GM12891 (cell line): Measurements from ENCODE around the gene SMIM17.

ENCODE experiments used
- DNase-seq: peaks from one replicate; pipeline ENCODE4 v3.0.0; 2011; ENCODE audit warnings: low spot score; ENCODE audit not compliant: insufficient read length
- FAIRE-seq: peaks from 2 replicates; lab custom pipeline; 2011; peaks lifted over from hg19 to GRCh38; lab: Jason Lieb, UNC
- PAX5 ChIP-seq: IDR thresholded peaks from 2 replicates; pipeline ENCODE4 v1.6.1; 2011; ENCODE audit warnings: low read length, moderate library complexity, mild to moderate bottlenecking; ENCODE audit not compliant: insufficient read depth, severe bottlenecking
- POLR2A ChIP-seq: IDR thresholded peaks from 2 replicates; pipeline ENCODE4 v1.6.1; 2011; ENCODE audit warnings: low read depth, low read length, control low read depth
- POLR2AphosphoS5 ChIP-seq: IDR thresholded peaks from 2 replicates; pipeline ENCODE4 v1.6.1; 2011; ENCODE audit warnings: low read depth, low read length, control low read depth
- POU2F2 ChIP-seq: IDR thresholded peaks from 2 replicates; pipeline ENCODE4 v1.6.1; 2011; ENCODE audit warnings: low read depth, mild to moderate bottlenecking, control low read depth, low read length, moderate library complexity
- SPI1 ChIP-seq: IDR thresholded peaks from 2 replicates; pipeline ENCODE4 v1.6.1; 2011; ENCODE audit warnings: low read depth, low read length, control low read depth
- TAF1 ChIP-seq: IDR thresholded peaks from 2 replicates; pipeline ENCODE4 v1.6.1; 2011; ENCODE audit warnings: low read depth, low read length, control low read depth

SMIM17 gene

GRCh38 chr19:56643460-56643955 is 549 bp downstream of the SMIM17 start:
- FAIRE-seq (no peak), DNase-seq (no peak)
- TF ChIP-seq POLR2AphosphoS5 (no peak), SPI1 (no peak), POU2F2 (no peak), TAF1 (no peak), PAX5 (no peak), POLR2A (no peak)

GRCh38 chr19:56654151-56654550 is 11.2 kb downstream of the SMIM17 start:
- FAIRE-seq: no peak
- DNase-seq: no peak
- TF ChIP-seq POLR2AphosphoS5 (no peak), SPI1 (no peak), POU2F2 (no peak), PAX5 (no peak), TAF1 (no peak), POLR2A (no peak)

- no peak for FAIRE-seq
- no peak for DNase-seq
- TF ChIP-seq TAF1 (no peak), SPI1 (no peak), POLR2A (no peak), PAX5 (no peak), POU2F2 (no peak), POLR2AphosphoS5 (no peak)
Measured at GRCh38 chr19:56660381-56661107, 17.6 kb downstream of the SMIM17 start.

GRCh38 chr19:56661248-56661647 is 18.3 kb downstream of the SMIM17 start:
- FAIRE-seq (no peak), DNase-seq (no peak)
- TF ChIP-seq SPI1 (no peak), POU2F2 (no peak), TAF1 (no peak)

- FAIRE-seq: no peak
Measured at GRCh38 chr19:56663931-56664500, 21.1 kb downstream of the SMIM17 start.

GRCh38 chr19:56664511-56664910 is 21.6 kb downstream of the SMIM17 start:
- no peak for TF ChIP-seq POLR2A
- no peak for TF ChIP-seq POU2F2
- no peak for TF ChIP-seq TAF1
- no peak for TF ChIP-seq POLR2AphosphoS5
- TF ChIP-seq PAX5: no peak
- no peak for TF ChIP-seq SPI1
- no peak for FAIRE-seq
- no peak for DNase-seq

More at GRCh38 chr19:56663931-56664500, 21.1 kb downstream of the SMIM17 start:
- TF ChIP-seq TAF1 (no peak), POU2F2 (no peak), PAX5 (no peak), SPI1 (no peak)
- DNase-seq: no peak

- TF ChIP-seq POU2F2 (no peak), SPI1 (no peak), PAX5 (no peak), TAF1 (no peak), POLR2AphosphoS5 (no peak), POLR2A (no peak)
- FAIRE-seq: no peak
- no peak for DNase-seq
Measured at GRCh38 chr19:56667311-56667870, 24.4 kb downstream of the SMIM17 start.

GRCh38 chr19:56668676-56669075 is 25.7 kb downstream of the SMIM17 start:
- FAIRE-seq (no peak), DNase-seq (no peak)
- TF ChIP-seq POU2F2 (no peak), POLR2A (no peak), TAF1 (no peak), PAX5 (no peak), SPI1 (no peak), POLR2AphosphoS5 (no peak)

- TF ChIP-seq POLR2AphosphoS5: no peak
- no peak for TF ChIP-seq SPI1
- no peak for FAIRE-seq
- DNase-seq: no peak
Measured at GRCh38 chr19:56670401-56670960, 27.5 kb downstream of the SMIM17 start.
